ENCODE measurements around the gene JSRP1. TPM values are rescaled to one million over a fixed set of nuclear protein-coding genes. Genes with fewer than 3 reads are reported as not detected.

JSRP1 gene
- total and polyA plus RNA-seq, 8 donors, result 0.20 to 1.1 (median 0.53) TPM; not detected in 1

DNA sequence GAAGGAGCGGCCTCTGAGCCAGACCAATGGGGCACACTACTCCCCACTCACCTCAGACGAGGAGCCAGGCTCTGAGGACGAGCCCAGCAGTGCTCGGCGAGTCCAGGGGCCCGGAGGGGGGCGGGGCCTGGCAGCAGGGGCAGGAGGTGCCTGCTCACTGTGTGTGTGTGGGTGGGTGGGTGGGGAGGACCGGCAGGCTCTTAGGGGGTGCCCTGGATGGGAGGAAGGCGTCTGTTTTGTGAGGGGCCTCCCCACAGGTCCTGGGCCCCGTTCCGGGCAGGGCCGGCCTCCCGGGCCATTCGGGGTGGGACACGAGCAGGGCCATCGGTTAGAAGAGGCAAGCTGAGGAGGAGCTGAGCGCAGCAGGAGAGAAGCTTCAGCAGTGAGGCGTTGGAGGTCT, 32.8 kb downstream of the JSRP1 start:
- TF ChIP-seq CTCF (IDR thresholded peaks at IDR 0.05), result no peak
- intact Hi-C loops (cut with DNase I), result no loop called here
- Histone ChIP-seq H3K27me3 (no peaks in the 10 kb centered on the region), H3K9me3 (no peaks in the 10 kb centered on the region), H3K4me3 (no peak overlapping the region), H3K27ac (no peak overlapping the region), H3K36me3 (peaks cover 0 to 100% of the 10 kb centered on the region in 2 donors), H3K4me1 (no peaks in the 10 kb centered on the region)
- DNase-seq, result no peak
- no peak for ATAC-seq

DNA sequence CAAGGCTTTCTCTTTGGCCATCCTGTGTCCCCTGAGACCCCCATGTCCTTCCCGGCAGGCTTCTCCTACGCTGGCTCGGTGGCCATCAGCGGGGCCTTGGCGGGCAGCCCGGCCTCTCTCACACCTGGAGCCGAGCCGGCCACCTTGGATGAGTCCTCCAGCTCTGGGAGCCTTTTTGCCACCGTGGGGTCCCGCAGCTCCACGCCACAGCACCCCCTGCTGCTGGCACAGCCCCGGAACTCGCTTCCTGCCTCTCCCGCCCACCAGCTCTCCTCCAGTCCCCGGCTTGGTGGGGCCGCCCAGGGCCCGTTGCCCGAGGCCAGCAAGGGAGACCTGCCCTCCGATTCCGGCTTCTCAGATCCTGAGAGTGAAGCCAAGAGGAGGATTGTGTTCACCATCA, 34.3 kb downstream of the JSRP1 start:
- H3K27ac ChIP-seq, result no peak overlapping the region
- no peak for ATAC-seq
- no peak overlapping the region for H3K4me3 ChIP-seq
- no peak for DNase-seq
- no peaks in the 10 kb centered on the region for H3K4me1 ChIP-seq
- H3K36me3 ChIP-seq, result peaks cover 0 to 100% of the 10 kb centered on the region in 2 donors
- intact Hi-C loops (cut with DNase I), result no loop called here
- no peaks in the 10 kb centered on the region for H3K27me3 ChIP-seq
- H3K9me3 ChIP-seq, result no peaks in the 10 kb centered on the region
- TF ChIP-seq CTCF (IDR thresholded peaks at IDR 0.05), result no peak

DNA sequence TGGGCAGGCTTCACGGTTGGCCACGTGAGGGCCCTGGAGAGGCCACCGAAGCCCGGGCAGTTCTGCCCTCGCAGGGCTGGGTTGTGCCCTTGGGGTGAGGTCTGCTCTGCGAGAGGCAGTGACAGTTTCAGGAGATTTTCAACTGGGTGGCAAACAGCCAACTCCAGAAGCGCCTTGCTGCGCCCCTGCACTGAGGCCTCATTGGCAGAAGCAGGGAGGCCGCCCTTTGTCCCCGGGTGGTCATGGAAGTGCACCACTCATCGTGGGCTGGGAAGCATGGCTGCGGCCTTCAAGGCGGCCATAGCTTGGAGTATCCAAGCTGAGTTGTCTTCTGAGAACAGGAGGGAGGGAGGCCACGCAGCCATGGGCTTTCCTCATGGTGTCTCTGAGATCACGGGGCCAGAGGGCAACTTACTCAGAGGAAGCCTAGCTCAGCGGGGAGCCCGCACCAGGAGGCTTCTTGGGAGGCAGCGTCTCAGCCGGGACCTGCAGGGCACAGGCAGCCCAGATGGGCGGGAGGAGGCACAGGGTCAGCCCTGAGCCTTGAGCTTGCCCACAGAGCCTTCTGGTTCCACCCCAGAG, 34.9 kb downstream of the JSRP1 start:
- Histone ChIP-seq H3K27ac (no peak overlapping the region), H3K9me3 (no peaks in the 10 kb centered on the region), H3K4me1 (no peaks in the 10 kb centered on the region), H3K4me3 (no peak overlapping the region), H3K27me3 (no peaks in the 10 kb centered on the region), H3K36me3 (peaks cover 0 to 100% of the 10 kb centered on the region in 2 donors)
- intact Hi-C loops (cut with DNase I), result no loop called here
- TF ChIP-seq CTCF (IDR thresholded peaks at IDR 0.05), result no peak
- ATAC-seq (no peak), DNase-seq (no peak)

DNA sequence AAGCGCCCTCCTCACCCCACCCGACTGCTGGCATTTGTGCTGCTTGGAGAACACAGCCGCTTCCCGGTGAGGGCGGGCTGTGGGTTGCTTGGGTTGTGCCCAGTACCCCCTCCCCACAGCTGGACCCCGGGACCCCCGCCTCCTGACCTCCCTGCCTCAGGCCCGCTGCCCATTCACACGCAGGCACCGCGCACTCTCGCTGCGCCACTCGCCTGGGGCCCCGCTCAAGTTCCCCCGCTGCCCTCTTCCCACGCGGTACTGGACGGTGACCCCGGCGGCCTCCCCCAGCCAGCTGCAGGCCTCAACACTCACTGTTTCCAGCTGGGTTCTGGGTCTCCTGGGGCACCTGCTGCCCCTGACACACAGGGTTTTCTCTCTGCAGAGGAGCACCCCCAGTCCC, 36.5 kb downstream of the JSRP1 start:
- TF ChIP-seq CTCF (IDR thresholded peaks at IDR 0.05), result no peak
- no peak overlapping the region for H3K4me3 ChIP-seq
- no peak for DNase-seq

DNA sequence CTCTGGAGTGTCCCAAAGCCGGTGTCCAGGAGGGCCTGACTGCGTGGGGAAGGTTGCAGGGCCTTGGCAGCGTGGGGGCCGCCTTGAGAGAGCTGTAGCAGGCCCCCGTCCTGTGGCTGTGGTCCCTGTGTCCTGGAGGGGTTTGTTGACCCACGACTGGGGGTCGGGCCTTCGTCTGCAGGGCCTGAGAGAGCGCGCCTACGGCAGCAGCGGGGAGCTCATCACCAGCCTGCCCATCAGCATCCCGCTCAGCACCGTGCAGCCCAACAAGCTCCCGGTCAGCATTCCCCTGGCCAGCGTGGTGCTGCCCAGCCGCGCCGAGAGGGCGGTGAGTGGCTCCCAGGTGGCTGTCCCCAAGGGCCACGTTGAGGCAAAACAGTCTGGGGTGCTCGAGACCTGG, 38.6 kb downstream of the JSRP1 start:
- Histone ChIP-seq H3K9me3 (no peaks in the 10 kb centered on the region), H3K27me3 (no peaks in the 10 kb centered on the region), H3K27ac (no peak overlapping the region), H3K36me3 (peaks cover 0 to 100% of the 10 kb centered on the region in 2 donors), H3K4me3 (no peak overlapping the region), H3K4me1 (peaks cover 0 to 5% of the 10 kb centered on the region in 2 donors)
- intact Hi-C loops (cut with DNase I), result no loop called here
- no peak for ATAC-seq
- DNase-seq, result no peak
- no peak for TF ChIP-seq CTCF (IDR thresholded peaks at IDR 0.05)

More for the DNA sequence above, 36.5 kb downstream of the JSRP1 start:
- no peaks in the 10 kb centered on the region for H3K9me3 ChIP-seq
- no peak overlapping the region for H3K27ac ChIP-seq
- H3K4me1 ChIP-seq, result no peaks in the 10 kb centered on the region
- intact Hi-C loops (cut with DNase I), result no loop called here
- no peaks in the 10 kb centered on the region for H3K27me3 ChIP-seq
- H3K36me3 ChIP-seq, result peaks cover 0 to 100% of the 10 kb centered on the region in 2 donors
- no peak for ATAC-seq
